ENCODE measurements around the gene FKBP1A.

The FKBP1A gene

DNA sequence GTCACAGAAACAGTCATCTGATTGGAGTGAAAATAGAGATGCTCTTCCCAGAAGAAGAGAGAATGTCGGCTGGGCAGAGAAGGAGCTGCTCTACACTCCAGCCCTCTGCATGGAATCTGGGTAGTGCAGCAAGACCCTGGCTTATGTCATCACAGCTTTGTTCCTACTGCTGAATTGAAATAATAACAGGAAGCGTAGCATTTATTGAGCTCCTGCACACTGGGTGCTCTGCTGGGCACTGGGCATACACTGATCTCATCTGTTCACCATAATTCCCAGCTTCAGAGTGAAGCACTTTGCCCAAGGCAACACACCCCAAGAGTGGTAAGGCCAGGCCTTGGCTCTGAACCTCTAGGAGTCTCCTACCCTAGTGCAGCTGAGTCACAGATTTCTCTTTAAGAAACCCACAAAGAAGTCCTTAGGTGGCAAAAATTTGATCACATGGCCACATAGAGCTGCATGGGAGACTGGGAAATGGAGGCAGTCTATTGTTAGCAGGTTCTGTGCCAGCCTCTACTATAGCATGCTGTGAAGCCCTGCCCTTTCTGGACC is 60.0 kb downstream of the FKBP1A start:
- no peak for DNase-seq (ENCODE audit: low spot score)

DNA sequence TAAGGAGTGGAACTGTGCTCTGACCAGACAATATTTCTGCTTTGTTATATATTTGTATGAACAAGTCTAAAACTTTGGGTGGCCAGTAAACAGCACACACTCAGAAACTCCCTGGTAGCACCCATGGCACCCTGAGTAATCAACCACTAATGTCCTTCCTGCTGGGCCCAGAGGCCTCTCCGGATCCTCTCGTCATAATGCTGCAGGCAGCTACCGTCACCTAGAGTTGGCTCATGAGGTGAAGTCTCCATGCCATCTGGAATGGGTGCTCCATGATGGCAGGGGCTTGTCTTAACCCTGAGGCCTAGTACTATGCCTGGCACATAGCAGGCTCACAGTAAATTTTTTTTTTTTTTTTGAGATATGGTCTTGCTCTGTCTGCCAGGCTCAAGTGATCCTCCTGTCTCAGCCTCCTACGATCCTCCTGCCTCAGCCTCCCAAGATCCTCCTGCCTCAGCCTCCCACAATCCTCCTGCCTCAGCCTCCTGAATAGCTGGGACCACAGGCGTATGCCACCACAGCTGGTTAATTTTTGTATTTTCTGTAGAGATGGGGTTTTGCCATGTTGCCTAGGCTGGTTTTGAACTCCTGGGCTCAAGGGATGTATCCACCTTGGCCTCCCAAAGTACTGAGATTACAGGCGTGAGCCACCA is 60.9 kb downstream of the FKBP1A start:
- DNase-seq (ENCODE audit: low spot score): no peak

DNA sequence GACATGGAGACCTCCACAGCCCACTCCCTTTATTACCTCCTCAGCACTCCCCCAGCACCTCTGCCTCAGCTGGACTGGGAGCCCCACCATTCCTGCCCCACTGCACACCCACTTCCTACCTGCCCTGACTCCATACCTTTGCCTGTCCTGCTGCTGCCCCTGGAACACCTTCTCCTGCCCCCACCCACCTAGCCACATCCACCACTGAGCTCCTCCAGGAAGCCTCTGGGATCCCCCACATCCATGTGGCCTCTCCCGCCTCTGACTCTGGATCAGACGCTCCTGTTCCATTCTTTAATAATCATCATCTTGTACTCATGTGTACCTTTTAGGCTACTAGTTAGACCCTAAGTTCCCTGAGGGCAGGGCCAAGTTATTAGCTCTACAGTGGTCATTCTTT is 61.8 kb downstream of the FKBP1A start:
- DNase-seq (ENCODE audit: low spot score): no peak

DNA sequence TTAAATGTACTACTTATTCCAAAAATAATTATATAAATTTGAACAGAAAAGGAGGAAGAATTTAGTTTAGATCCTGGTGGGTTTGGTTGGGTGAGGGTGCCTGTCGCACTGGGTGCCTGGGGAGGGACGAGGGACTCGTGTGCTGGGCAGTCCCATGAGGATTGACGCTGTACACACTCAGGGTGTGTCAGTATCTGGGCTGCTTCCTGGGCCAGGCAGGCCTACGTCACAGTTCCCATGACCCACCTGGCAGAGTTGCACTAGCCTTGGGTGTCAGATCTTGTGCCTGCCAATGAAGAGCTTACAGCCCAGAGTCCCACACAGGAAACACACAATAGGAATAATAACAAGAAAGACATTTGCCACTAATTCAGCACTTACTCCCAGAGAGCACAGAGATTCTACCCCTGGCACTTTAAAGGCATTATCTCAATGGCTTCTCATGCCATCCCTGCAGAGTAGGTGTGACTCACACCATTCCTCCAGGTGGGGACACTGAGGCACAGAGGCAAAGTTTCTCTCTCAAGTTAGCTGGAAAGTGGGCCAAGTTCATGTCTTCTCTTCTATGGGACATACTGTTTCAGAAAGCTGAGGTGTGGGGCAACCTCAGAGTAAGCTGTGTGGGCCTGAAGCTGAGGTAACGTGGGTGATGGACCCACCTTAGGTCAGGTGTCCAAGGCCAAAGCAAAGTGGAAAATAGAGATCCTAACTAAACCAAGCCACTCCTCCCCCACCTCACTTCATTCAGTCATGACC is 62.6 kb downstream of the FKBP1A start:
- no peak for DNase-seq (ENCODE audit: low spot score)

DNA sequence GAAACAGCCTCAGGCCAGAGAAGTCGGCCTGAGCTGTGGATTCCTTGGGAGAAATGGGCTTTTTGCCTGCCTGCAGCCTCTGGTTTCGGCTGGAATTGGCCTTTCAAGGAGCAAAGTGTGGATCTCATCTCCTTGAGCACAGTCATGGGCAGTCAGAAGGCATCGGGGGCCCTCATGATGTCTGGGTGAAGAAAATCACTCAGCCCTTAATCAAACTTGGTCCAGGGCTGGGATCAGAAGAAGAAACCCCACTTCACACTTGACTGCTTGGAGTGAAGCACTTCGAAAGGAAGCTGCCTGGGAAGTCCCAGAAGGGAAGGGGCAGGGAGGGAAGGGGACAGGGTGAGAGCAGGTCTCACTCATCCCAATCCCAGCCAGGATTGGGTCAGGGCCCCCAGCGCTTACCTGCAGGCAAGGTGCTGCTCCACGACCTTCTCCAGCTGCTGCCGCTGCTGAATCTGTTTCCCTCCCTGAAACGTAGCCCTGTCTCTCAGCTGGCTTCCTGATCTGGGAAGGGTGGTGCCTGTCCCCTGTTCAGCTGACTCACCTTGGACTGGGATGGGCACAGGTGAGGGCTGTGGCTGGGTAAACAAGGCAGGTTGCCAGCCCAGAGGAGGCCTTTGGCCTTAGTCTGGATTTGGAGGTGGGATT is 64.0 kb downstream of the FKBP1A start, which contains the start of gene SDCBP2:
SDCBP2 (minus strand) TSS at position 460 of the 651 bp plus-strand sequence. CDS start 8,723 bp downstream, outside the sequence.
- no peak for DNase-seq (ENCODE audit: low spot score)

DNA sequence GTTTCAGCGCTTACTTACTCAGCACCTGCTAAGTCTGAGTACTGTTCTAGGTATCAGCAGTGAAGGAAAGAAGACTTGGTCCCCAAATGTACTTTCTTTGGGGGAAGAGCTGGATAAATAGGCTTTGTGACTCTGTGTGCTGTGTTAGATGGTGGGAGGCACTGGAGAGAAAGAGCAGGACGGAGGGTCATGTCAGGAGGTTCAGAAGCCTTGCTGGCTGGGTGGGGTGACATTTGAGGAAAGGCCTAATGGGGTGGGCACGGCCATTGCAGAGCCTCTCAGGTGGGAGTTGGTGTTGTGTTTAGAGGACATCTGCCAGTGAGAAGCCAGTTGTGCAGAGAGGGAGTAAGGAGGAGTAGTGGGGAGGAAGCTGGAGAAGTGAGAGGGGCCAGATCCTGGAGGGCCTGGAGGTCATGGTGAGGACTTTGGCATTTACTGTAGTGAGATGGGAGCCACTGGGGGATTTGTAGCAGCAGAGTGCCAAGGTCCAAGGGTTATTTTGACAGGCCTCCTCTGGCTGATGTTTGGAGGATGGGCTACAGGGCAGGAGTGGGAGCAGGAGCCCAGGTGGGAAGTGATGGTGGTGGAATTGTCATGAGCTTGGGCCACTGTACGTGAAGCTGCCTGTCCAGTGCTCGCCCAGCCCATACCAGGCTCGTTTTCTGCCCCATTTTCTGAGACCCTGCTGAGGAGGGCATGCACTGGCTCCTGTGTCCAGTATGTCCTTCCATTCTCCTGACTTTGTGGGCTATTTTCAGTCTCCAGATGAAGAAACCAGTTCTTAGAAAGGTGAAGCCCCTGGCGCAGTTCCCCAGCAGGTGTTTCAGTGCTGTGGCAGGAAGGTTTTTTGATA is 64.8 kb downstream of the FKBP1A start:
- no peak for DNase-seq (ENCODE audit: low spot score)

DNA sequence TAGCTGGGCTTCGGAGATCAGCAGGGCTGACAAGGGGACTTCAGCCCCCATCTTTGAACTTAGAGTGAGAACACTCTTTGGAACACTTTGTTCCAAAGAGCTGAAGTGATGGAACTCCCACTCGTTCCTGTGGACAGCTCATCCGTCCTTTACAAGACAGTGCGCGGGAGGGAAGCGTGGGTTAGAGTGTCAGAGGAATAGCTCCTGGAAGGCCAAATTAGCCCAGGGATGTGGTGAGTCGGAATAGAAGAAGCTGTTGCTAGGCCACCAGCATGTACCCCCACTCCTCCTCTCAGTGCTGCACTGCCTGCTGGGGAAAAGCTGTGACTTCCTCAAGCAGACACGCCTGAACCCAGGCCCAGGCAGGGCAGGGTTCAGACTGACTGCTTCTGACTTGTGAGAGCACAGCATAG is 65.6 kb downstream of the FKBP1A start:
- no peak for DNase-seq (ENCODE audit: low spot score)

DNA sequence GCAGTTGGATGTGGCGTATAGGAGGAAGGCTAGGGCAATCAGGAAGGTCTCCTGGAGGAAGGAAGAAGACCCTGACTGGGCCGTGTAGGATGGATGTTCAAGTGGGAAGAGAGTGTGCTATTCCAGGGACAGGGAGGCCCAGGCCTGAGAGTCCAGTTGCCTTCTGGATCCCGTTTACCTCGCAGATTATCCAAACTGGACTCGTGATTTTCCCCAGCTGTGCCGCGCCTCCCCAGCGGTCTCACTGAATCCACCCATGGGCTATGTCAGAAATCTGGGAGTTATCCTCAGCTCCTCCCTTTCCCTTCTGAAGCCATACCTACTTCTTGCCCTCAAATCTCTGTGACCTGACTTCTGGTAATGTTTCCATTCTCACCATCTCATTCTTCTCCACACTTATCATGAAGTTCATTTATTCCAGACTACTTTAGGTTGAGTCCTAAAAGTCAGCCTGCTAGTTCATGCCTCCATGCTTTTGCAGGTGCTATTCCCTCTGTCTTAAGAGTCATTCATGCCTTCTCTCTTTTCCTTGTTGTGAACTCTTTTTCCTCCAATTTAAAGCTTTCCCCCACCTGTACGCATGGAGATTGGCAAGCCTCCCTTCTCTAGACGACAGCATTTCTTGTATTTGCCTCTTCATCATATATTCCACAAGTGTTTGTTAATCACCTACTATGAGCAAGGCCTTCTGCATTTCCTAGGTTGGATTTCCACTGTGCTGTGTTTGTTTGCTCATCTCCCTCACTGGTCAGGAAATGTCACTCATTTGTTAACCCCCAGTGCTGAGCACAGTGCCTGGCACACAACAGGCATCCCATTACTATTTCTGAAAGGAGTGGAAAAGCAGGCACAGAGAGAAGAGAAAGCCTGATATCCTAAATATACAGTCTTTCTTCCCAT is 66.6 kb downstream of the FKBP1A start:
- no peak for DNase-seq (ENCODE audit: low spot score)

DNA sequence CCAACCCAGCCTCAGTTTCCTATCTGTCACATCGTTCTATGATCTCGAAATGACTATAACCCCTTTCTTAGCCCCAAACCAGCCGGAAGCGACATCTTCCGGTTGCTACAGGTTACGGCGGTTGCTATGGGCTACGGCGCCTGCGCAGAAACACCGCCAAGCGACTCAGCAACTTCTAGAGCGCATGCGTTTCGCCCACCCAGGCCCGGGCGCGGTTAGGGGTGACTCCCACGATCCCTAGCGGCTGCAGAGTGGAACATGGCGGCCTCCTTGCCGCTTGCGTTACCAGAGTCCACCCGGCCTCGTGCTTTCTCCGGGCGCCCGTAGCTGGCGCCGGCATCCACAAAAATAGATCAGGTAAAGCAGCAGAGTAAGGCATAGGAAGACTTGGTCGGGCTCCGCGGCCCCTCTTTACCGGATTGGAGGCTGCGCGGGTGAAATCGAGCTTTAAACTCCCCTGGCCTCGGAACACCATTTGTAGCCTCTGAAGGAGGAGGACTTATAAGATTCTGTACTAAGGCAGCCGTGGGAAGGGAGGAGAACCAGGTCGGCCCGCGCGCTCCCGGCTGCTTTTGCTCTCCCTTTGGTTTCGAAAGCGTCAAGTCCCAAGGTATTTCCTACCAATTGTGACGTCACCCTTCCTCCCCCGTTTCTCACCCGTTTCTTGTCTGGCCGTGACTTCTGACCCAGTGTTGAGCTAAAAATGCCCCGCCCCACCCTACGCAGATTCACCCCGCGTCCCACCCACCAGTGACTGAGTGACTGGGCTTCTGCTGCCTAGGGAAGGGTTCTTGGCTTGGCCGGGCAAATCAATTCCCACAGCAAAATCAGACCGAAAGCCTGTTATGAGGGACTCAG is 67.5 kb downstream of the FKBP1A start:
- peak; percentile 98 for DNase-seq (ENCODE audit: low spot score)

DNA sequence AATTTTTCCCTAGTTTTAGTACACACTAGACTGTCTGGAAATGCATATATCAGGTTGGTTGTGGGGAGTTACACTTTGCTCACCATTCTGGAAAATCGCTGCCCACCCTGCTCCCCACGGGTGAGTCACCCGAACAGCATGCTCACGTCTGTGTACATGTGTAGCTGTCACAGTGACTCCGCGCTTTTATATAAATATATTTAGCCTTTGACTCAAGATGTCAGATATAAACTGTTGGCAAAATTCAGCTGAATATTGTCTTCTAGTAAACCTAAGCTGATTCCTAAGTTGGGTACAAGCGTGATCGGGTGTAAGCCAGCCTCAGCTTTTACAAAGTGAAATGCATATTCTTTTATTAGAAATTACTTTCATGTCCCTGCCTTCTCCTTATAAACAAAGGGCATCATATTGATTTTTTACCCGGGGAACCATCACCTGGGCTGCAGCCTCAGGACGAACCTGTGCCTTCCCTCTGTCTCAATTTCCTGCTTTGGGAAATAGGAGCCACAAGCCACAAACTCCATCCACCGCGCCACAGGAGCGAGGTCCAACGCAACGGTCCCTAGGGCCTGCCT is 68.2 kb downstream of the FKBP1A start:
- peak; percentile 64 for DNase-seq (ENCODE audit: low spot score)

DNA sequence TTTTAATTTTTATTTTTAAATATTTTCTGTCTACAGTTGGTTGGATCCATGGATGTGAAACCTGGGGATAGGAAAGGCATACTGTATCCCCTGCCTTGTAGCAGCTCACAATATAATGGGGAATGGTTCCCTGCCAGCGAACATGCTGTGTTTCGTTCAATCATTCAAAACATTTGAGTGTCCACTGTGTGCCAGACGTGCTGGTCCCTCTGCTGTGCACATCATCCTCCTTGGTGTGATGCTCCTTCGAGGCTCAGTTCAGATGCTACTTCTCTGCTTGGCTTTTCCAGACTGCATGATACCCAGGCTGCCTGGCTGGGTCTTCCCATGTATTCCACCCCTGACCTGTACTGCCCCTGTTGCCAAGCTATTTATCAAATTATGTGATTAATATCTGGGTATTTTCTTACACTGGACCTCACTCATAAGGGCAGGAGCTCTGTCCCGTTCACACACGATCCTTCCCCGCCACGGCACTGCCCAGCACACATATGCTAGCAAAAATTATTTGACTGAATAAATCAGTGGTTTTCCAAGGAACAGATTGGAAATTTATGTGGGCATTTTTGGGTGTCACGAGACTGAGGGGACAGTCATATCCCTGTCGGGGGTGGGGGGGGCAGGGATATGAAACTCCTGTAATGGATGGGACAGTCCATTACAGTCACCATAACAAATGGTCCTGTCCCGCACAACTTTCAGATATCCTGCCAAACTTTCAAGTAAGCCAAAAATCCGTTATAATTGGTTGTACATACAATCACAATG is 68.8 kb downstream of the FKBP1A start:
- DNase-seq (ENCODE audit: low spot score): no peak

DNA sequence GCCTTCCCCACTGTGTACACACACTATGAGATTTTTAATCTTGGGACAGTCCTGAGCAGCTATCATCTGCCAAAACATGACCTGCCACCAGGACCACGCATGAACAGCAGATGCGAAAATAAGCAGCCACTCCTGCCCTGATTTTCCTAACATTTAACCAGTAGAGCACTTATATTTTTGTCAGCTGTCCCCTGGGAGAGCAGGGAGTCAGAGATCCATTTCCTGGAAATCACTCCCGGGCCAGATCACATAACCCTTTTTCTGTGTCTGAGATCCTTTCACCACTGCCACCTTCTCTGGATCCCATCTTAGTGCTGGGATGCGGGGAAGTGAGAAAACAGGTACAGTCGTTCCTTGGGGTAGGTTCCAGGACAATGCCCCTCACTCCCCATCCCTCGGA is 69.6 kb downstream of the FKBP1A start:
- no peak for DNase-seq (ENCODE audit: low spot score)

DNA sequence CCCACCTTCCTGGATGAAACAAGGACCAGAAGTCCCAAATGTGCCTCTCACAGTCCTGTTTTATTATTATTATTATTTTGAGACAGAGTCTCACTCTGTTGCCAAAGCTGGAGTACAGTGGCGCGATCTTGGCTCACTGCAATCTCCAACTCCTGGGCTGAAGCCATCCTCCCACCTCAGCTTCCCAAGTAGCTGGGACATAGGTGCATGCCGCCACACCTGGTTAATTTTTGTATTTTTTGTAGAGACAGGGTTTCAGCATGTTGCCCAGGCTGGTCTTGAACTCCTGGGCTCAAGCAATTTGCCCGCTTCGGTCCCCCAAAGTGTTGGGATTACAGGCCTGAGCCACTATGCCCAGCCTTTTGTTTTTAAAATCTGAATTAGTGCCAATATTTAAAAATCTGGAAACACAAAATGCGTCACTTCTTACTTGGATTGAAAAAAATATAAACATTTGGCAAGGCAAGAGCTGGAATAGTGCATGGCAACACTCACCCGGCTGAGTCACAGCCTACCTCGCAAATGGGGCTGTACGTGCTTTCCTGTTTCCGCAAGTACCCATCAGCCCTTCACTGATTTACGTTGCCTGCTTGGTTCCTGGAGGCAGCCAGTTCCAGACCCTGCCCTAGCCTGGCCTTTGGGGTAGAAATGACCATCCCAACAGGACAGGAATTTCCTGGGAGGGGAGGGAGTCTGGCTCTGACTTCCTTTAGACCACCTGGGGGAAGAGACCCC is 70.2 kb downstream of the FKBP1A start:
- DNase-seq (ENCODE audit: low spot score): no peak

DNA sequence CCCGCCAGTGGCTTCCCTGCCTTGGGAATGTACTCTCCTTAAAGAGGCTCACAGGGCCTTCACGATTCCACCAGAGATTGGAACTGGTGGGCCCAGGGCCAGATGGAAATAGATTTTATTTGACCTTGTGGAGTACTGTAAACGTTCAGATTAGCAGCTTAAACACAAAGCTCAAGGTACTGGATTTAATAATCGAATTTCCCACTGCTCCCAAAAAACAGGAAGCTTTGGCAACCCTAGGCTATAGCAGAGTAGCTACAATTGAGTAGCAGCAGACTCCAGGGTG is 71.3 kb downstream of the FKBP1A start:
- DNase-seq (ENCODE audit: low spot score): no peak

DNA sequence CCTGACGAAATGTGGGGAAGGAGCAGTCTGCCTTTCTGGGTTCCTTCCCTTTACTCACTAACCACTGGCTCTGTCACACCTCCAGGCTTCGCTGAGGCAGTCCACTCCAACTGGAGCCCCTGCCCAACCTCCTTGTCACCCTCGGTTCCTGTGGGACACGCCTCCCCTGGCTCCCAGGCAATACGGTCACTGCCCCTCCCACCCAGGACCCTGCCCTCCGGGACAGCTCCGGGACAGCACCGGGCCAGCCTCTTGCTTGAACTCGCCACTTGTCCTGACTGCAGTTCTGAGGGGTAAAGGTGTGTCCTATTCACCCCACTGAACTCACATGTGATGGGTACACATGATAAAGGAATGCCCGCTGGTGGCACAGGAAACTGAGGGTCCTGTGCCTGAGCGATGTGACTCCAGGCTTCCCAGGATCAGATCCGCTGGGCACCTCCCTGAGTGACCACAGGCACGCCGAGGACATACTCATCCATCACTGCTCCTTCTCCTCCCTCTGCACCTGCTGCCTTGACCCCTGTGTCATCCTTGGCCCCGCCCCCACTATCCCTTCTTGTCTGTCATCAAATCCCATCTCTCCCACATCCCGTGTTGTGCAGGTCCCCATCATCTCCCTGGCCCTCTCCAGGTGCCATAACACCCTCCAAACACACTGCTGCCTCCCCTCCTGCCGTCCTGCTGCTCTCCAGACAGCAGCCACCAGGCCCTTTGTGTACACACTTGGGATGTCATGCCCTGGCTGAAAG is 71.8 kb downstream of the FKBP1A start:
- no peak for DNase-seq (ENCODE audit: low spot score)

DNA sequence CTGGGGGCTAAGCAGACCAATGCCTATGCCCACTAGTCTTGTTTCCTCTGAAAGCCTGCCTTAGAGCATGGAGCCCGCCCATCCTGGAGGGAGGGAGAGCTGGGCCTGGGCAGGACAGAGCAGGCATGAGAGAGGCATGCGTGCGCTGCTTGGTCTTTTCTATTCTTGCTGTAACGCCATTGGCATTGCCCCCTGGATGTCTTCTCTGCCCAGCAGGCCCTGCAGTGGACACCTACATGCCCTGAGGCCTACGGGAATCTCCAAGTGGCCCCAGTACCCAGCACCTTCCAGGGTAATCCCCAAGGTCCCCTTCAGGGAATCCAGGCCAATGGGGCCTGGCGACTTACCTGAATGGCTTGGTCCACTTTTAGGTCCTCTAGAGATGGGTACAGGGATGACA is 72.8 kb downstream of the FKBP1A start:
- DNase-seq (ENCODE audit: low spot score): no peak

DNA sequence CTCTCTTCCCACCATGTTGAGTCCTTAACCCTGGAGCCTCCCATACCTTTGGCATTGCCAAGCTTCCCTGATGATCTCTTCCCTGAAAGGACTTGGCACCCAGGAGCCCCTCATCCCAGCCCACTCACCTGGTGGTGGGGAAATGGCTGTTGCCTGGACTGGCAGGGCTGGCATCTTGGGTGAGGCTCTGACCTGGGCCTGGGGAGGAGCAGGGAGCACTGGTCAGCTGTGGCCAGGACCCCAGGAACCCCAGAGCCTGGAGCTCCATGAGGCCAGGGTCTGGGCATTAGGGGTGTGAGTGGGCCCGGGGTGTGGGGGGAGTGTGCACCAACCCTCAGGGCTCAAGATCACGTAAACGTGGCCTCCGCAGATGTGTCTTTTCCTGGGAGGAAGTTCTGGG is 73.4 kb downstream of the FKBP1A start:
- no peak for DNase-seq (ENCODE audit: low spot score)

DNA sequence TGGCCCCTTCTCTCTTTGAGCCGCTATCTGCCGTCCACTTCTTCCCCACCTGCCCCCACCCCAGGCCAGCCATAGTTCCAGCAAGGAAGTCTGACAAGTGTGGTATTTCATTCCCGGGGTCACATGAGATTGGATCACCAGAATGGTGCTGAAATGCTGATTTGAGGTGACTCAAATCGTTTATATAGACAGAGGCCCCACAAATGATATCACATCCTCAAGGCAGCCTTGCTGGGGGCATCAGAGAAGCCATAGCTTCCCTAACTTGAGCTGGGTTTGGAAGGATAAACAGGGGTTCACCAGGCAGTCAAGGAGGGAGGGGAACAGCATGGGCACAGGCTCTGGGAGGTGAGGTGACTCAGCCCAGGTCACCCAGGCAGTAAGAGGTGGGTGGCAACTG is 73.8 kb downstream of the FKBP1A start:
- DNase-seq (ENCODE audit: low spot score): no peak

Measured in hematopoietic multipotent progenitor cell treated with erythropoietin and hydrocortisone succinate and interleukin-3 and kit ligand, for 15 days (in vitro differentiated cells).